Keratinocyte (primary cell): Measurements from ENCODE around the gene MTMR3.

Experiments
- EZH2 ChIP-seq: IDR thresholded peaks from one replicate; pipeline ENCODE4 v1.6.1; 2012; ENCODE audit warnings: inconsistent platforms, mild to moderate bottlenecking, low read length, moderate library complexity
- TF ChIP-seq, protein P1 (sequence below), 3 experiments: IDR thresholded peaks in 1 of 3; conservative IDR thresholded peaks in 1 of 3; optimal IDR thresholded peaks in 1 of 3; 2 replicates in 2 of 3; 3 replicates in 1 of 3; pipeline versions ENCODE3 to v1.5.1; 2011; ENCODE audit warnings: low read length in 3 of 3, mild to moderate bottlenecking in 3 of 3, moderate library complexity in 2 of 3, control low read depth in 1 of 3, inconsistent platforms in 1 of 3; ENCODE audit not compliant: insufficient read depth in 2 of 3; ENCODE audit errors: extremely low read depth in 1 of 3

DNA sequence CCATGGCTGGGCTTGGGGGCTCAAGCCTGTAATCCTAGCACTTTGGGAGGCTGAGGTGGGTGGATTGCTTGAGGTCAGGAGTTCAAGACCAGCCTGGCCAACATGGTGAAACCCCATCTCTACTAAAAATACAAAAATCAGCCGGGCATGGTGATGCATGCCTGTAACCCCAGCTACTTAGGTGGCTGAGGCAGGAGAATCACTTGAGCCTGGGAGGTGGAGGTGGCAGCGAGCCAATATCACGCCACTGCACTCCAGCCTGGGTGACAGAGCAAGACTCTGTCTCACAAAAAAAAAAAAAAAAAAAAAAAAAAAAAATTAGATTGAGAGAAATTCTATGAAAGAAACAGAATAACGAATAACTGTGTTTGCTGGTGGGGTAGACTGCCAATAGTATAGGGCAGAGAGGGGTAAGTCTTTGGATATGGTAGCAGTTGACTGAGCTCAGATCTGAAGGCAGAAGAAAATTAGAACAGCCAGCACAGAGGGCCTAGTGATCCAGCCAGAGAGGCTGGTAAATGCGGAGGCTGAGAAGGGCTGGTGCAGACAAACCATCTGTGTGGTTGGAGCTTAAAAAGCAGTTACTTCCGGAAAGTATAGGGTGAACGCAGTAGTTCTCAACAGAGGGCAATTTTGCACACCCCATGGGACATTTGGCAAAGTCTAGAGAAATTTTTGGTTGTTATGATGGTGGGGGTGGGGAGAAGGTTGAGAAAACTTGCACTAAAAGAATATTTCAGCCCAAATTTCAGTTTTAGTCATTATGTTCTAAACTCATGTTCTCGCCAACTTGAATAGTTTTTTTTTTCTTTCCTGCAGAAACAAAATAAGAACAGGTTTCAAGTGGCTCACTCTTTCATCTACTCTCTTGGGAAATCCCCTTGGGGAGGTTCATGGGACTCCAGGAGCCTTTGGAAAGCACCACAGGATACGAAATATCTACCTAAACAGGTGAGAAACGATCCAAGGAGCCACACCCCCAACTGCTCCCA is 195.6 kb downstream of the MTMR3 start:
- TF ChIP-seq, protein P1, sequence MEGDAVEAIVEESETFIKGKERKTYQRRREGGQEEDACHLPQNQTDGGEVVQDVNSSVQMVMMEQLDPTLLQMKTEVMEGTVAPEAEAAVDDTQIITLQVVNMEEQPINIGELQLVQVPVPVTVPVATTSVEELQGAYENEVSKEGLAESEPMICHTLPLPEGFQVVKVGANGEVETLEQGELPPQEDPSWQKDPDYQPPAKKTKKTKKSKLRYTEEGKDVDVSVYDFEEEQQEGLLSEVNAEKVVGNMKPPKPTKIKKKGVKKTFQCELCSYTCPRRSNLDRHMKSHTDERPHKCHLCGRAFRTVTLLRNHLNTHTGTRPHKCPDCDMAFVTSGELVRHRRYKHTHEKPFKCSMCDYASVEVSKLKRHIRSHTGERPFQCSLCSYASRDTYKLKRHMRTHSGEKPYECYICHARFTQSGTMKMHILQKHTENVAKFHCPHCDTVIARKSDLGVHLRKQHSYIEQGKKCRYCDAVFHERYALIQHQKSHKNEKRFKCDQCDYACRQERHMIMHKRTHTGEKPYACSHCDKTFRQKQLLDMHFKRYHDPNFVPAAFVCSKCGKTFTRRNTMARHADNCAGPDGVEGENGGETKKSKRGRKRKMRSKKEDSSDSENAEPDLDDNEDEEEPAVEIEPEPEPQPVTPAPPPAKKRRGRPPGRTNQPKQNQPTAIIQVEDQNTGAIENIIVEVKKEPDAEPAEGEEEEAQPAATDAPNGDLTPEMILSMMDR (optimal IDR thresholded peaks at IDR 0.05 in 1 of 3, IDR thresholded peaks at IDR 0.05 in 1 of 3, conservative IDR thresholded peaks at IDR 0.05 in 1 of 3; ENCODE audit: extremely low read depth in 1 of 3, insufficient read depth in 2 of 3, low read length in 3 of 3) = no peak
- TF ChIP-seq EZH2 = no peak
